H1 (cell line): ENCODE results near the gene RCAN3. TPM values are rescaled to one million over a fixed set of nuclear protein-coding genes. Genes with fewer than 3 reads are reported as not detected.

Source experiments
- CTCF ChIA-PET: fragments of 300-600 bp; sonication (Branson Sonifier 250); formaldehyde crosslinking; loops from one replicate; lab custom pipeline; 2021; ENCODE audit not compliant: partially characterized antibody; lab: Charles Lee
- POLR2A ChIA-PET: fragments of 300-600 bp; sonication (Branson Sonifier 250); formaldehyde crosslinking; loops from one replicate; lab custom pipeline; 2021; ENCODE audit warnings: inconsistent platforms; ENCODE audit not compliant: partially characterized antibody; lab: Charles Lee
- DNase-seq, 2 experiments: peaks; one replicate each; pipeline versions ENCODE4 v3.0.0 to v3.0.0-alpha.2; 2010 to 2022; ENCODE audit warnings: low spot score in 2 of 2, low read depth in 1 of 2, mixed read lengths in 1 of 2
- FAIRE-seq: peaks from 2 replicates; lab custom pipeline; 2011; peaks lifted over from hg19 to GRCh38; lab: Jason Lieb, UNC
- H2AFZ ChIP-seq: 2 replicates; pipeline ENCODE4 v1.8.1; 2012; ENCODE audit warnings: low read length, inconsistent platforms
- H2AK5ac ChIP-seq: 2 replicates; pipeline ENCODE4 v1.6.1; 2013; ENCODE audit warnings: low read depth, low read length
- H2BK120ac ChIP-seq: replicated peaks from 2 replicates; pipeline ENCODE3; 2013; ENCODE audit warnings: low read depth, low read length, inconsistent platforms
- H2BK12ac ChIP-seq: 2 replicates; pipeline ENCODE4 v1.6.1; 2013; ENCODE audit warnings: low read depth, low read length
- H2BK15ac ChIP-seq: 2 replicates; pipeline ENCODE4 v1.6.1; 2013; ENCODE audit warnings: low read length
- H2BK20ac ChIP-seq: 2 replicates; pipeline ENCODE4 v1.6.1; 2013; ENCODE audit warnings: low read length
- H2BK5ac ChIP-seq: 2 replicates; pipeline ENCODE4 v1.6.1; 2013; ENCODE audit warnings: low read depth, low read length
- H3K14ac ChIP-seq: 2 replicates; pipeline ENCODE4 v1.6.1; 2013; ENCODE audit warnings: inconsistent platforms; ENCODE audit not compliant: insufficient read length
- H3K18ac ChIP-seq: 2 replicates; pipeline ENCODE4 v1.6.1; 2013; ENCODE audit warnings: low read length; ENCODE audit errors: extremely low read depth
- H3K23ac ChIP-seq: 2 replicates; pipeline ENCODE4 v1.6.1; 2013; ENCODE audit warnings: inconsistent platforms; ENCODE audit not compliant: insufficient read length
- H3K23me2 ChIP-seq: 2 replicates; pipeline ENCODE4 v1.6.1; 2013; ENCODE audit warnings: low read depth, low read length
- H3K27ac ChIP-seq: 2 replicates; pipeline ENCODE4 v1.6.1; 2011; ENCODE audit warnings: low read depth, low read length, inconsistent platforms
- H3K27me3 ChIP-seq, 4 experiments: replicated peaks in 1 of 4; 1 replicate in 1 of 4; 2 replicates in 3 of 4; pipeline versions ENCODE4 v1.6.1 to v1.8.1; 2011 to 2013; ENCODE audit warnings: low read length in 3 of 4, mild to moderate bottlenecking in 3 of 4, inconsistent platforms in 2 of 4, mixed read lengths in 2 of 4, moderate library complexity in 1 of 4; ENCODE audit not compliant: control insufficient read depth in 3 of 4, insufficient read depth in 3 of 4; ENCODE audit errors: extremely low read depth in 1 of 4
- H3K36me3 ChIP-seq, 4 experiments: 2 replicates each; pipeline versions ENCODE4 v1.6.1 to v1.8.1; 2011 to 2013; ENCODE audit warnings: mild to moderate bottlenecking in 4 of 4, low read length in 3 of 4, moderate library complexity in 2 of 4, control low read depth in 1 of 4, inconsistent platforms in 1 of 4; ENCODE audit not compliant: insufficient read depth in 4 of 4, control insufficient read depth in 2 of 4
- H3K4ac ChIP-seq: replicated peaks from 2 replicates; pipeline ENCODE3; 2013; ENCODE audit warnings: low read length, low read depth, mixed read lengths, inconsistent platforms; ENCODE audit not compliant: insufficient read length
- H3K4me1 ChIP-seq, 4 experiments: replicated peaks in 1 of 4; 1 replicate in 1 of 4; 2 replicates in 3 of 4; pipeline versions ENCODE4 v1.6.1 to v1.8.1; 2011 to 2013; ENCODE audit warnings: low read length in 3 of 4, inconsistent platforms in 2 of 4, mixed read lengths in 1 of 4; ENCODE audit not compliant: insufficient read depth in 4 of 4, control insufficient read depth in 3 of 4
- H3K4me2 ChIP-seq, 2 experiments: 2 replicates each; pipeline versions ENCODE4 v1.6.1 to v1.8.1; 2011 to 2013; ENCODE audit warnings: low read depth in 2 of 2, low read length in 2 of 2, control low read depth in 1 of 2, inconsistent platforms in 1 of 2, mild to moderate bottlenecking in 1 of 2; ENCODE audit not compliant: insufficient read depth in 1 of 2
- H3K4me3 ChIP-seq, 4 experiments: fragments of 200-600, 300-600 bp in 1 of 4; sonication (generic), shearing (Covaris generic), sonication (Bioruptor Twin) in 1 of 4; 2 replicates each; pipeline versions ENCODE4 v1.5.1 to v1.8.1; 2011 to 2016; ENCODE audit warnings: low read length in 4 of 4, low read depth in 3 of 4, control low read depth in 2 of 4, inconsistent platforms in 2 of 4, mild to moderate bottlenecking in 2 of 4, mixed read lengths in 1 of 4, moderate library complexity in 1 of 4; ENCODE audit not compliant: insufficient read depth in 2 of 4; ENCODE audit errors: extremely low read depth in 1 of 4
- H3K56ac ChIP-seq: replicated peaks from 2 replicates; pipeline ENCODE3; 2013; ENCODE audit warnings: low read depth, mild to moderate bottlenecking, mixed read lengths, low read length, inconsistent platforms; ENCODE audit not compliant: insufficient read length
- H3K79me1 ChIP-seq: 2 replicates; pipeline ENCODE4 v1.6.1; 2013; ENCODE audit warnings: low read depth, low read length, control low read depth
- H3K79me2 ChIP-seq, 2 experiments: 2 replicates each; pipeline versions ENCODE4 v1.6.1 to v1.8.1; 2012 to 2013; ENCODE audit warnings: low read length in 2 of 2, mild to moderate bottlenecking in 2 of 2, inconsistent platforms in 1 of 2; ENCODE audit not compliant: insufficient read depth in 2 of 2, control insufficient read depth in 1 of 2
- H3K9ac ChIP-seq, 4 experiments: replicated peaks in 1 of 4; 1 replicate in 1 of 4; 2 replicates in 3 of 4; pipeline versions ENCODE4 v1.6.1 to v1.8.1; 2011 to 2013; ENCODE audit warnings: low read depth in 3 of 4, low read length in 3 of 4, control low read depth in 2 of 4, mild to moderate bottlenecking in 2 of 4, moderate library complexity in 2 of 4, inconsistent platforms in 1 of 4; ENCODE audit errors: extremely low read depth in 1 of 4
- H3K9me3 ChIP-seq, 2 experiments: 2 replicates each; pipeline versions ENCODE4 v1.6.1 to v1.8.1; 2012 to 2013; ENCODE audit warnings: mild to moderate bottlenecking in 2 of 2, moderate library complexity in 2 of 2, control low read depth in 1 of 2, inconsistent platforms in 1 of 2, low read depth in 1 of 2, low read length in 1 of 2, mixed read lengths in 1 of 2; ENCODE audit not compliant: insufficient read depth in 2 of 2
- H4K20me1 ChIP-seq, 2 experiments: replicated peaks in 1 of 2; 2 replicates each; pipeline versions ENCODE3 to v1.8.1; 2011 to 2013; ENCODE audit warnings: inconsistent platforms in 2 of 2, low read length in 2 of 2, mild to moderate bottlenecking in 1 of 2; ENCODE audit not compliant: insufficient read depth in 2 of 2, control insufficient read depth in 1 of 2
- H4K5ac ChIP-seq: 2 replicates; pipeline ENCODE4 v1.6.1; 2013; ENCODE audit warnings: low read length, low read depth, mixed read lengths, inconsistent platforms; ENCODE audit not compliant: insufficient read length
- H4K8ac ChIP-seq: 2 replicates; pipeline ENCODE4 v1.8.0; 2013; ENCODE audit warnings: mild to moderate bottlenecking, moderate library complexity, low read length, inconsistent platforms; ENCODE audit not compliant: insufficient read depth; ENCODE audit errors: extremely low read depth
- H4K91ac ChIP-seq: replicated peaks from 2 replicates; pipeline ENCODE3; 2013; ENCODE audit warnings: low read length, mixed read lengths, inconsistent platforms; ENCODE audit not compliant: insufficient read length
- CEBPB ChIP-seq: IDR thresholded peaks from 2 replicates; pipeline ENCODE4 v1.6.1; 2012; ENCODE audit warnings: low read depth, low read length
- CHD1 ChIP-seq: IDR thresholded peaks from 2 replicates; pipeline ENCODE4 v1.6.1; 2012; ENCODE audit warnings: low read depth, low read length, improper control_type of control experiment
- CHD2 ChIP-seq: IDR thresholded peaks from 2 replicates; pipeline ENCODE4 v1.6.1; 2012; ENCODE audit warnings: low read length, improper control_type of control experiment
- GABPA ChIP-seq: IDR thresholded peaks from 2 replicates; pipeline ENCODE4 v1.6.1; 2011; ENCODE audit warnings: mild to moderate bottlenecking, low read length, moderate library complexity, borderline replicate concordance; ENCODE audit not compliant: insufficient read depth
- JUND ChIP-seq: IDR thresholded peaks from 2 replicates; pipeline ENCODE4 v1.6.1; 2011; ENCODE audit warnings: mild to moderate bottlenecking, improper control_type of control experiment, low read length
- RNF2 ChIP-seq: fragments of 200-900, 300-1000 bp; sonication (generic); IDR thresholded peaks from 2 replicates; pipeline ENCODE4 v1.7.1; 2016; ENCODE audit warnings: borderline replicate concordance, low read depth, mild to moderate bottlenecking, antibody characterized with exemption, low read length; ENCODE audit not compliant: poor library complexity, severe bottlenecking; ENCODE audit errors: missing control alignments
- SP4 ChIP-seq: IDR thresholded peaks from 2 replicates; pipeline ENCODE4 v1.6.1; 2012; ENCODE audit warnings: low read length, inconsistent platforms
- SRF ChIP-seq: IDR thresholded peaks from 2 replicates; pipeline ENCODE4 v1.6.1; 2011; ENCODE audit warnings: mild to moderate bottlenecking, low read depth, low read length, moderate library complexity
- SUZ12 ChIP-seq: fragments of 200-600 bp; sonication (generic); IDR thresholded peaks from 2 replicates; pipeline ENCODE4 v1.6.1; 2012; ENCODE audit warnings: mild to moderate bottlenecking, inconsistent platforms, low read length, moderate library complexity, mixed read lengths
- WGBS, 2 experiments: shearing (Covaris generic) in 1 of 2; methylation state at CpG; one replicate each; pipeline versions ENCODE4 v1.1.6 to v1.1.7; 2013 to 2015; ENCODE audit warnings: low lambda C conversion rate in 2 of 2, mixed read lengths in 2 of 2, inconsistent platforms in 1 of 2, low coverage in 1 of 2, missing lambda C conversion rate in 1 of 2; ENCODE audit not compliant: insufficient replicate concordance in 2 of 2, insufficient coverage in 1 of 2, insufficient read length in 1 of 2; ENCODE audit errors: extremely low coverage in 1 of 2, missing lambda C conversion rate in 1 of 2; 5-methylcytosine and 5-hydroxymethylcytosine counted together
- polyA plus RNA-seq, 7 experiments: library from polyadenylated mRNA; depleted of rRNA in 3 of 7; stranded (reverse) in 5 of 7; unstranded in 2 of 7; fragments of >200 nt in 5 of 7; fragments of 200-250 nt in 2 of 7; gene quantifications; 1 replicate in 5 of 7; 2 replicates in 1 of 7; 4 replicates in 1 of 7; pipeline versions ENCODE4 v1.2.1 to v1.2.3, GENCODE V29; 2011 to 2013; ENCODE audit warnings: missing spikeins in 2 of 7, mixed read lengths in 2 of 7
- total RNA-seq: library from RNA; stranded (reverse); fragmentation: NEBNext Ultra II Directional; extraction: Animal tissue kit (Norgen Biotek cat#: 25700); gene quantifications from 2 replicates; pipeline ENCODE4 v1.2.1, GENCODE V29; 2021

Gene RCAN3
- total and polyA plus RNA-seq, 2 of the 8 experiments (the other 6 are each of a cell fraction or from before 2014, with no cell fraction given) = 5.6 to 16.6 TPM

- no peak overlapping the region for H2AFZ ChIP-seq
- no peak for DNase-seq
- H3K14ac ChIP-seq = no peak overlapping the region
- POLR2A ChIA-PET = no interaction called here
- no peak overlapping the region for H2BK12ac ChIP-seq
- no peaks in the 10 kb centered on the region for H3K79me1 ChIP-seq
- H3K79me2 ChIP-seq = no peaks in the 10 kb centered on the region
- H3K23ac ChIP-seq = no peak overlapping the region
- H4K8ac ChIP-seq = no peak overlapping the region
- no peaks in the 10 kb centered on the region for H3K23me2 ChIP-seq
- no peaks in the 10 kb centered on the region for H3K36me3 ChIP-seq
- H3K56ac ChIP-seq = no peak overlapping the region
- H3K9ac ChIP-seq = no peak overlapping the region
- CTCF ChIA-PET = interaction anchor here (0.7 to 7.5 kb wide), 18 partner anchors 9 to 339 kb away, joined by 3 to 53 read pairs (median 8); no protein-coding TSS in a partner anchor
- H3K4me1 ChIP-seq = no peaks in the 10 kb centered on the region
- no peak overlapping the region for H4K91ac ChIP-seq
- H3K18ac ChIP-seq = no peak overlapping the region
- H2BK20ac ChIP-seq = no peak overlapping the region
- H3K27me3 ChIP-seq = no peaks in the 10 kb centered on the region; a peak in 1 of 7 replicates
- H3K4ac ChIP-seq = no peak overlapping the region
- WGBS, 2 experiments = 85% methylated on average over 5 of the region's 5 CpGs; no CpG with 5 or more reads in 1 of the 2 experiments
- no peak overlapping the region for H4K5ac ChIP-seq
- H2BK15ac ChIP-seq = no peak overlapping the region
- no peak overlapping the region for H3K4me3 ChIP-seq
- H3K9me3 ChIP-seq = no peaks in the 10 kb centered on the region
- H4K20me1 ChIP-seq = no peaks in the 10 kb centered on the region
- no peak overlapping the region for H2BK120ac ChIP-seq
- H3K4me2 ChIP-seq = no peak overlapping the region
- no peak for FAIRE-seq
- TF ChIP-seq CHD2 = no peak
- no peak for TF ChIP-seq CHD1
- no peak for TF ChIP-seq SRF
- TF ChIP-seq SUZ12 = no peak
- TF ChIP-seq JUND = no peak
- no peak for TF ChIP-seq GABPA
- no peak for TF ChIP-seq RNF2
- TF ChIP-seq CEBPB = no peak
- TF ChIP-seq SP4 = no peak
- H2AK5ac ChIP-seq = no peak overlapping the region
- H2BK5ac ChIP-seq = no peak overlapping the region
- H3K27ac ChIP-seq = no peak overlapping the region
Measured at GRCh38 chr1:24588573-24588972, 85.9 kb downstream of the RCAN3 start.
